GM12874 (cell line): ENCODE results near the gene MRPS35.

Source experiments
- CTCF ChIP-seq: IDR thresholded peaks from 2 replicates; pipeline ENCODE4 v1.5.1; 2011; ENCODE audit warnings: low read depth, mild to moderate bottlenecking, control low read depth, low read length, moderate library complexity; ENCODE audit not compliant: insufficient read depth

Gene MRPS35

GRCh38 chr12:27794818-27795584 lies 84.4 kb downstream of the MRPS35 start:
- no peak for TF ChIP-seq CTCF

- TF ChIP-seq CTCF = no peak
These were observed 85.5 kb downstream of the MRPS35 start for GRCh38 chr12:27796128-27796527.

- no peak for TF ChIP-seq CTCF
These were observed 86.8 kb downstream of the MRPS35 start for GRCh38 chr12:27797301-27798025.

- TF ChIP-seq CTCF = no peak
These were observed 90.2 kb downstream of the MRPS35 start for GRCh38 chr12:27800819-27801218.

GRCh38 chr12:27801630-27802029 lies 91.0 kb downstream of the MRPS35 start:
- TF ChIP-seq CTCF = no peak

- no peak for TF ChIP-seq CTCF
These were observed 91.9 kb downstream of the MRPS35 start for GRCh38 chr12:27802511-27802910.

GRCh38 chr12:27802936-27803335 lies 92.3 kb downstream of the MRPS35 start:
- TF ChIP-seq CTCF = no peak
